Stimulated activated CD4-positive, alpha-beta T cell treated with anti-CD3 and anti-CD28 coated beads, Interleukin-2, amount 100 ng/mL, for 4 hours (primary cell): ENCODE measurements around the gene PHF24.
"Not testable (repeated sequence)": the region's sequence is repeated elsewhere in the genome, so short reads cannot be mapped to it uniquely, and the experiment has no call there.

ENCODE experiments used
- DNase-seq: peaks from one replicate; pipeline ENCODE4 v3.0.0-alpha.2; 2020; ENCODE audit warnings: low read depth

PHF24 gene

GRCh38 chr9:34957492-34958410, at the start of gene PHF24:
Gene PHF24, plus strand, starts transcription at chr9:34958285. Its CDS starts 13,014 bp downstream, at chr9:34971299.
- peak; percentile 40 for DNase-seq

DNA sequence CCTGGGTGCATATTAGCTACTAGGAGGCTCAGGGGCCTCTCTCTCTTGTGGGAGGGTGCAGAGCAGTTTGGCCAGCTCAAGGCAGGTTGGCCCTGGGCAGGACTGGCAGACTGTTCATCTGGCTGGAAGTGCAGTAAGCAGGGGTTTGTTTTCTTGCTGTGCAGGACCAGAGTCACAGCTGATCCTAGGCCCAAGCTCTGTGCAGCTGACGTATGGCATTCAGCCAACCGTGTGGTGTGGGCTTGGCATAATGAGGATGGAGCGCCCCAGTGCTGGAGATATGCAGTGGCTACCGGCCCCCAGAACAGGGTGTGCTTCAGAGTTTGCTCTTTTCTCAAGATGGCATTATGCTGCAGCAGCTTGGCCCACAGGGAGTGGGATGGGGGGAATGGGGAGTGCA, 31.0 kb upstream of the PHF24 start:
- no peak for DNase-seq

DNA sequence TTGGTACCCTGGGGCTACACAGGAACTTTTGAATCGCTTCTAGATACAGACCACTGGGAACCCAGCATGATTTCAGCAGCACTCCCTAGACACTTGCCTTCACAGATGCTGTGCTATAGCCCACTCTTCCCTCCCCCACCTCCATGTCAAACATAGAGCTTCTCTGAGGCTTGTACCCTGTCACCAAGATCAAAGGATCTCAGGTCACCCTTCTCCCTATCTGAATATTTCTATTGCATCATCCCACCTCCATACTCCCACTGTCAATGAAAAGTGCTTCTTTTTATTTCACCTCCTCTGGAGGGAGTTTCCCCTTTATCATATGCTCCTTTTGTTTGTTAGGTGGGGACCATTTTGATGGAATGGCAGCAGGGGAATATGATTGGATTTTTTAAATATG, 29.2 kb upstream of the PHF24 start:
- DNase-seq, result peak; percentile 6

DNA sequence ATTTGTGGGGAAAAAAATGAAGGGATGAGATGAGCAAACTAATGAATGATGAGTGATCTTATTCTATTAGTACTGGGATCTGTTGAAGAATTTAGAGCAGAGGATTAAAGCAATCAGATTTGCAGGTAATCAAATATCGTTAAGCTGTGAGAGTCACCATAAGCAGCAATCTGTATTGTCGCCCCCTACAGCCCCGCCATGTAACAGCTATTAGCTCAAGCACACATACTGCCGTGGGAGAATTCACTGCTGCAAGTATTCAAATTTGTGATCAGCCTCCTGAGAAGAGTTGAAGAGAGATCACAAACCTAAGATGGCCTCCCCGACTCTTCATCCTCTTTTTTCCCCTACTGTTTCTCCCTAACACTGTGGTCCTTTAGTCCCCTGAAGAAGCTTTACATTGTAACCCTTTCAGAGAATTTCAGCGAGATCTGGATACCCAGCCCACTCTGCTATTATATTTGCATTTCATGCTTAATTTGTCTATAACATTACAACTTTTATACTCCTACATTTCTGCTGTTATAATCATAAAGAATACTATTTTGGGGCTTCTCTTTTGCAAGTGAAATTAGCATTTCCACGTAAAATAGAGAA, 28.5 kb upstream of the PHF24 start:
- no peak for DNase-seq

DNA sequence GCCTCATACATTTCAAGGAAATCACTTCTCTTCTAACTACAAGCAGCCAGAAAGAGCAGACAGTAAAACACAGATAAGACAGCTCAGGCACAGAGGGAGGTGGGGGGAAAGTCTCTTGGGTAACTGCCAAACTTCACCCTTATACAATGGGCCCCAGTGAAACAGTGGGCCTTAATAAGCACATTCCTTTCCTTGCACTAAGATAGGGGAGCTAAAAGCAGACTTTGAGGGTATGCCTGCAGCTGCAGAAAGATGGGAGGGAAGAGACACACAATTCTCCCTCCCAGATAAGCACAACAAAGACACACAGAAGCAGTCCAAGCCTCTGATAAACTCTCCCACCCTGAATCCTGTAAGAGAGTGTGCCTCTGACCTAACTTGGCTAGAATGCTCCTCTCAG, 18.1 kb upstream of the PHF24 start:
- DNase-seq, result not testable (repeated sequence)

GRCh38 chr9:34948451-34948850, 9.6 kb upstream of the PHF24 start:
- DNase-seq, result no peak

- no peak for DNase-seq
These were observed 3.9 kb upstream of the PHF24 start for GRCh38 chr9:34954225-34954624.

GRCh38 chr9:34956066-34956465, 2.0 kb upstream of the PHF24 start:
- not testable (repeated sequence) for DNase-seq

DNA sequence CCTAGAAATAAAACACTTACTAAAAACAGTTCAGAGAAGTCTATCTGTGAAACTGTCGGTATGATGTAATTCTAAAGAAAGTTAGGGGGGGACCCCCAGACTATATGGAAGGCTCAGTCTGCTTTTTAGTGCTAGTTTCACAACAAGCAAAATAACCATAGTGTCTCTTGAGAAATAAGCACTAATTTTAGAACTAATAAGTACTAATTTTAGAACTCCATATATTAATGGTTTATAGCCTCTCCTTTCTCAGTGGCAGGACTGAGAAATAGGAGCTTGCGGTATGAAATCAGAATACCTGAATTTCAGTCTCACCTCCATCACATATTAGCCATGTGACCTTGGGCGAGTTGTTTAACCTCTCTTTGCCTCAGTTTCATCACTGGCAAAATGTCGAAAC, 1.4 kb upstream of the PHF24 start:
- no peak for DNase-seq

DNA sequence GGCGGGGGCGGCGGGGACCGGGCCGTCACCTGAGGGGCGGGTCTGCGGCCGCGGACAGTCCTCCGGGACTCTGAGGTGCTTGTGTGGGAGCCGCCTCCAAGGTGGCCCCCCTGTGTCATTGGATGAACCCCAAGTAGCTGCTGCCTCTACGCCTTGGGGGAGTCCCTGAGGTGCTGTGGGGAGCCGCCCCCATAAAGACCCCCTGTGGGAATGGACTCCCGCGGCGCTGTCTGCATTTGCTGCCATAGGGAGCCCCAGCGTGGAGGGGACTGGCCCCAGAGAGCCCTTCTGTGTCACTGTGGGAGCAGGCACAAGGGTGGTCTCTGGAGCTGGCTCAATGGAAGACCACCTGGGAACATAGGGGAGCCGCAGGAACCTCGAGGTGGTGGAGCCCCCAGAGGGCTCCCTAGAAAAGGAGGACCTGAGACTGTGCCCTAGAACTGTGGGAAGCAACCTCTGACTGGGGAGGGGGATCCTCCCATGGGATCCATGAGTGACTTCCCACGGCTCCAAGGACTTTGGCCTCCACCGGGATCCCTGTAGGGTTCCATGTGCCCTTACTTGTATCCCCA, 412 bp downstream of the PHF24 start:
- DNase-seq, result no peak

DNA sequence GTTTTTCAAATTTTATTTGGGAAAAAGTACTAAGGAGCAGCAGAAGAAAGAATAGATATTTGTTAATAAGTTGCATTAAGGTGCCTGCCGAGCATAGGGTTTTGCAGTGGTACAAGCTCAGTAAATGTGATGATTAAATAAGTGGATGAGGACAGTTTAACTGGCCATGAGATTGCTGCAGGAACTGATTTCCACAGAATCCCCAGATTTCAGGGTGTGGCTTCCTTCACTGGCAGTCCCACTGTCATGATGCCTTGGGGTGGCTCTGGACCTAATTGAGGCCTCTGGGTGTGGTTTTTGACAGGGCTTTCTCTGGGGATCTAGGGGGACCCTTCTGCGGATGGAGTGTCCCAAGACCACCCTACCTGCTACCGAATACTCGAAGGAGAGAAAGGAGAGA, 1.4 kb downstream of the PHF24 start:
- no peak for DNase-seq

DNA sequence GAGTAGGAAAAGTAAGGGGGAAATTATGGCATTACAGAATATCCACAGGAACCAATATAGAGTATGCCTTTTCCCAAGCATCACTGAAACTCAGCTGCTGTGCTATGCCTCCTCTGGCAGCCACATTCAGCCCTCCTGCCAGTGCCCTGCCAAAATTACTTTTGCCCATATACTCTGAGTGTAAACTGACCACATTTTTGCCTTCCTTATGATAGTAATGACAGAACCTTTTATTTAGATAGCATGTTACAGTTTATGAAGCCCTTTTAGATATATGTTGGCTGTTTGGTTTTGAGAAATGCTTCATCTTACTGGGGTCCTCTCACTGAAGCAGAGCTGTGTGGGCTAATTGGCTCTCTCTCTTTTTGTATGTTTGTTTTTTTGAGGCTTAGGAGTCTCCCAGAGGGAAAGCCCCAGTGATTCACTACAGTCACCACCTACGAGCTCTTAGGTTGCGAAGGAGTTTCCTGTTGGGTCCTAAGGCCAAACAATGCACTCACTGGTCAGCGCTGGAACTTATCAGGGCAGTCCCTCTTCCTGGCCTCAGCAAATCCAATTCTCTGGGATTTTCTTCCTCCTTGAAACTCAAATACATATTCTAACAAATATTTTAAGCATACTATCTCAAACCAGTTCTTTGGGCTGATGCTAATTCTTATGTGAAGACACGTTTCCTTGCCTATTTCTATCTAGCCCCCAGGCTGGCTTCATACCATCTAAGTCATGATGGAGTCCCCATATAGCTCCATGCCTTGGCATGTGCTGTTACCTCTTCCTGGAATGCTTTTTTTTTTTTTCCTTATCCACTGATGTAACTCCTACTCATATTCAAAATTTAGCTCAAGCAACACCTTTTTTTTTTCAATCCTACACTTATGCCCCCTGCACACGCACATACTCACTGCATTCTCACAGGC, 3.7 kb downstream of the PHF24 start:
- DNase-seq, result no peak

DNA sequence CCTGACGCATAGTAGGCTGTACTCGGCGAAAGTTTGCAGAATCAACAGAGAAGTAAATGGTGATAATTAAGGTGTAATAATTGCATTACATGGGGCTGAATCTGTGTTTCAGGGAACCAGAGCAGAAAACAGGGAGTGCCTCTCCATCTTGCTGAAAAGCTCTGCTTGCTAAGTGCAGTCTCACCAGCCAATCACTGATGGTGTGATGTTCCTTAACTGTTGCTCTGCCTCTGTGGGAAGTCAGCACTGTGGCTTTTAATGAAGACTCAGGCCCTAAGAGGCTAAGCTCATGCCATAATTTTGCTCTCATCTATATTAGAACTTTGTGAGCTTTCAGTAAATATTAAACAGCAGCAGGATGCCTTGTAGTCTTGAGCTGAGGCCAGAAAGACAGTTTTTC, 4.5 kb downstream of the PHF24 start:
- DNase-seq, result no peak

GRCh38 chr9:34963552-34963951, 5.5 kb downstream of the PHF24 start:
- no peak for DNase-seq

DNA sequence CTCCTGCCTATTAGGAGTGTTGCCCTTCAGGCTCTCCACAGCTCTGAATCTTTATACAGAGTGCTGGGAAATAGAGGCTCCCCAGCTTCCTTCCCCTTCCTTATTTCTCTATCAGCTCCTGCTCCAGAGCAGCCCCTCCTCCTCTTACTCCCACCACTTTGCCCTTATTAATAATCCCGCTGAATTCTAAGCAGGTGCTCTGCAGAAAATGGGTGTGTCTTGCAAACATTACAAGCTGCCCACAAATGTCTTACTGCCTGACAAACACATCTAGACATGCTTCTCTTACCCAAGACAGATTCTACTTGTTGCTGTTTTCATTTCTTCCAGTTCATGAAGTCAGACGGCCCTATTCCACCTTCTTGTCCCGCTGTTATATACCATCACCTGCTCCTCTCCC, 6.4 kb downstream of the PHF24 start:
- DNase-seq, result no peak

DNA sequence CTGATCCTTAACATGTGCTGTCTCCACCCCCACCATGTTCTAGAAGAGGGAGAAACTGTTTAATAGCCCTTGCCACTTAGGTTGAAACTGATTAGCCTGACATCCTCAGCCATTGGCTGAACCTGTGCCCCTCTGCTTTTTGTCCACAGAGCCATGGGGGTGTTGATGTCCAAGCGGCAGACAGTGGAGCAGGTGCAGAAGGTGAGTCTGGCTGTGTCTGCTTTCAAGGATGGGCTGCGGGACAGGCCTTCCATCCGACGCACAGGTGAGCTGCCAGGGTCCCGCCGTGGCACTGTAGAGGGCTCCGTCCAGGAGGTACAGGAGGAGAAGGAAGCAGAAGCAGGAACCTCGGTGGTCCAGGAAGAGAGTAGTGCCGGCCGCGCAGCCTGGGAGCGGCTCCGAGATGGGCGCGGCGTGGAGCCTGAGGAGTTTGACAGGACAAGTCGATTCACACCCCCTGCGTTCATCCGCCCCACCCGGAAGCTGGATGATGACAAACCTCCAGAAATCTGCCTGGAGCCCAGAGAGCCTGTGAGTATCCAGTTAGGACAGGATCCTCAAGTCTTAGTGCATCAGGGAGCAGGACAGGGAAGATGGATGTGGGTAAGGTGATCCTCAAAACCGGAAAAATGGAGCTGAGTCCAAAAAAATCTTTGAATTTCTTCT, 13.2 kb downstream of the PHF24 start:
- no peak for DNase-seq

DNA sequence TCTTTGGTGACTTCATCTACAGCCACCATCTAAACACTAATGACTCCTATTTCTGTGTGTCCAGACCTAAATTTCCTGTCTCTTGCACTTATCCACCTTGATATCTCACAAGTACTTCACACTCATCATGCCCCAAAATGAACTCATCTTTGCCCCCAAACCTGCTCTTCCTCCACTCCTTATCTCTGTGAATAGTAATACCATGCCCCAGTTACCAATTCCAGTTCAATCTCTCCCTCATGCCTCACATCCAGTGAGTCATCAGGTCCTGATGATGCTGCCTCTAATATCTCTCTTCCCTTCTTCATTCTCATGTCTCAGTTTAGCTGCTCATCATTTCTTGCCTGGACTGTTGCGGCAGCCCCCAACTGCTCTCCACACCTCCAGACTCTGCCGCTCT, 16.6 kb downstream of the PHF24 start:
- DNase-seq, result no peak

DNA sequence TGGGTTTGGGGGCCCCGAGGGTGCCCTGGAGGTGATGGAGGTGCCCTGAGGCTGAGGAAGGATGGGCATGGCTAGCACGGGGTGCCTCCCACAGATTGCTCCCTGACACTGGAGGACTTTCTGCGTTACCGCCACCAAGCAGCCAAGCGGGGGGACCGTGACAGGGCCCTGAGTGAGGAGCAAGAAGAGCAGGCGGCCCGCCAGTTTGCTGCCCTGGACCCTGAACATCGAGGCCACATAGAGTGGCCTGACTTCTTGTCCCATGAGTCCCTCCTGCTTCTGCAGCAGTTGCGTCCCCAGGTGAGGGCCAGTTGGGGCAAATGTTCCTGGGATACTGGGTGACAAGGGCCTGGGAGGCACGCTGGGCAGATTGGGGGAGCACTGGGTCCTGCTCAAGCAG, 18.4 kb downstream of the PHF24 start:
- DNase-seq, result no peak

DNA sequence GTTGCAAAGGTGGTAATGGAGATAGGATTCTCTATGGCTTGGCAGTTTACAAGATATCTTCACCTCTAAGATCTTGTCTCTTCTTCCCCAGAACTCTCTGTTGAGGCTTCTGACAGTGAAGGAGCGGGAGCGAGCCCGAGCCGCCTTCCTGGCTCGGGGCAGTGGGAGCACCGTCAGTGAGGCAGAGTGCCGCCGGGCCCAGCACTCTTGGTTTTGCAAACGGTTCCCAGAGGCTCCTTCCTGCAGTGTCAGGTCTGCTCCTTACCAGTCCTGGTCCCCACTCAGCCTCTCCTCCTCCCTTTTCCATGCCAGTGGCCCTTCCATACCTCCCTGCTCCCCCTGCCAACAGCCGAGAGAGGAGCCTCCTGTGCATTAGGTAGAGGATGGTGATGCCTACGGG, 18.9 kb downstream of the PHF24 start:
- DNase-seq, result no peak

GRCh38 chr9:34980181-34980761, 22.2 kb downstream of the PHF24 start:
- DNase-seq, result no peak

DNA sequence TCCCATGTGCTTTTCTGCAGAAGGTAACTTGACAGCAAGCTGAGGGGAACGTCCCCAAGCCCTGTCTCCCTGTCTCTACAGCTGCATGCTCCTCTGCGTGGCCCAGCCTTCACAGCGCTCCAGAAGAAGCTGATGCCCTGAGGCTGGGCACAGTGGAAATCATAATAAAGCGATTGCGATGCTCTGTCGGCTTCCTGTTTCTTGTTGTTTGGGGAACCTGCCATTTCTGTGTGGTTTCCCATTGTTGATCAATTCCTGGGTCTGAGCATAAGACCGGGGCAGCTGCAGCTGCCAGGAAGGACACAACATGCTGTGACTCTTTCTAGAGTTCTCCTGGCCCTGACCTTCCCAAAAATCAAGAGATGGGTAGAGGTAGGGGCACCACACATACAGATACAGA, 24.3 kb downstream of the PHF24 start:
- DNase-seq, result no peak
